Stimulated activated naive CD8-positive, alpha-beta T cell treated with anti-CD3 and anti-CD28 coated beads, Interleukin-15, Interleukin-2, amounts not matched to agents 100 ng/mL and 50 ng/mL, for 24 hours (primary cell): ENCODE measurements around the gene SERPINA9.
"Not testable (repeated sequence)": the region's sequence is repeated elsewhere in the genome, so short reads cannot be mapped to it uniquely, and the experiment has no call there.

Experiments
- H3K27ac Mint-ChIP-seq: one replicate; pipeline ENCODE4 v1.8.0; 2021; ENCODE audit warnings: mild to moderate bottlenecking, mixed read lengths
- H3K27me3 Mint-ChIP-seq: one replicate; pipeline ENCODE4 v1.8.0; 2021; ENCODE audit warnings: mixed read lengths
- H3K36me3 Mint-ChIP-seq: one replicate; pipeline ENCODE4 v1.8.0; 2021; ENCODE audit warnings: low read depth, mixed read lengths
- H3K4me1 Mint-ChIP-seq: one replicate; pipeline ENCODE4 v1.8.0; 2021; ENCODE audit warnings: low read depth, mixed read lengths
- H3K4me3 Mint-ChIP-seq: one replicate; pipeline ENCODE4 v1.8.0; 2021; ENCODE audit warnings: mild to moderate bottlenecking, mixed read lengths
- H3K9me3 Mint-ChIP-seq: one replicate; pipeline ENCODE4 v1.8.0; 2021; ENCODE audit warnings: mixed read lengths

The SERPINA9 gene

DNA sequence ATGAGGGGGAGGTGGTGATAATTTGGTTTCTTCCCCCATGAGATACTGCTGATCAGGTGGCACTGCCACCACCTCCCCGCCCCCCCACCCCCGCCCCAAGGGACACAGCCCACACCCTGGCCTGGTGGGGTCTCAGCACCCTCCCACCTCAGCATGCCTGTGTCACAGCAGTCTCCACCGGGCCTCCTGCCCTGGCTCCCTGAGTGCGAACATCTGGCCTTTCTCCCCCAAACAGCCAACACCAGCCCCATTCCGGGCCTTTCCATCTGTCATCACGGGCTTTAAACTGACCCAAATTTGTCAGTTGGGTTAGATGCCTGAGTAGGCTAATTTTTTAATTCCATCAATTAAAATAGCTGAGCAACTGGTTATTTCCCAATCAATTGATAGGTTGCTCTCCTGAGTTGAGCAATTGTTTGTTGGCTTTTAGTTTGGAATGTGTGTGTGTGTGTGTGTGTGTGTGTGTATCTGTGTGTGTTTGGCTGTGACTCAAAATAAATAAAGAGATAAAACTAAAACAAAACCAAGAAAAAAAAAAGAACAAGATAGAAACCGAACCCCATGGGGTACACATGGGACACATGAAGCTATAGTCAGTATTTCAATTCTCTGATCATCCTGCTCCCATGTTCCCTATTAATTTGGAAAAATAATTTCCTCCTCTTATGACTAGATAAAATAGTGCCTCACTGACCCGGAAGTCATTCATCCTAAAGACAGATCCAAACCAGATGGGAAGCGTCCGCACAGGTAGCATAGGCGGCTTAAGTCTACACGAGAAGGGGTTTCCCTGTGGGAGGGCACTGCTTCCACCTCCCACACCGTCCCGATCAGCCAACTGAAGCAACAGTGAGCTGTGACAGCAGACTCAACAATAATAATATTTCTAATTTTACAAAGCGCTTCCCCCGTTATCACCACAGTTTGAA, 25.9 kb upstream of the SERPINA9 start:
- Mint-ChIP-seq H3K9me3 (no peaks in the 10 kb centered on the region), H3K27ac (no peak overlapping the region), H3K4me1 (no peaks in the 10 kb centered on the region), H3K36me3 (no peaks in the 10 kb centered on the region), H3K27me3 (peaks cover 6% of the 10 kb centered on the region), H3K4me3 (no peak overlapping the region)

- H3K9me3 Mint-ChIP-seq = no peaks in the 10 kb centered on the region
- no peak overlapping the region for H3K27ac Mint-ChIP-seq
- H3K36me3 Mint-ChIP-seq = no peaks in the 10 kb centered on the region
- H3K4me1 Mint-ChIP-seq = no peaks in the 10 kb centered on the region
- peaks cover 8% of the 10 kb centered on the region for H3K27me3 Mint-ChIP-seq
- no peak overlapping the region for H3K4me3 Mint-ChIP-seq
Measured at GRCh38 chr14:94500264-94500663, 24.3 kb upstream of the SERPINA9 start.

DNA sequence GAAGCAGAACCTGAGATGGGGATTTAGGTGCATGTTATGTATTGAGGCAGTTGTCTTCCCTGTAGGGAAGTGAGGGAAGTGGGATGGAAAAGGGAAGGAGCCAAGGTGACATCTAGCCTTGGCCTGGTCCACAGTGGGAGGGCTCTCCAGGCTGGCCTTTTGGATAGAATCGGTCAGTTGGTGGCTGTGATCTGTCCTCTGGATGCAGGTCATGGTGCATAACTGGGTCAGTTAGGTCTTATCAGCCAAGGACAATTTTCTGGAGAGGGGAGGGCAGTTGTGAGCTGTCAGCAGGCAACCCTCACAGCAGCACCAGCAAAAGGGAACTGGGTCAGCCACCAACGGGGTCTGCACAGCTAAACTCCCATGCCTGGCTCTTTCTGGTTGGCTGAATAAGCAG, 23.7 kb upstream of the SERPINA9 start:
- Mint-ChIP-seq H3K36me3 (no peaks in the 10 kb centered on the region), H3K4me1 (no peaks in the 10 kb centered on the region), H3K9me3 (no peaks in the 10 kb centered on the region), H3K4me3 (no peak overlapping the region), H3K27ac (no peak overlapping the region), H3K27me3 (peaks cover 4% of the 10 kb centered on the region)

DNA sequence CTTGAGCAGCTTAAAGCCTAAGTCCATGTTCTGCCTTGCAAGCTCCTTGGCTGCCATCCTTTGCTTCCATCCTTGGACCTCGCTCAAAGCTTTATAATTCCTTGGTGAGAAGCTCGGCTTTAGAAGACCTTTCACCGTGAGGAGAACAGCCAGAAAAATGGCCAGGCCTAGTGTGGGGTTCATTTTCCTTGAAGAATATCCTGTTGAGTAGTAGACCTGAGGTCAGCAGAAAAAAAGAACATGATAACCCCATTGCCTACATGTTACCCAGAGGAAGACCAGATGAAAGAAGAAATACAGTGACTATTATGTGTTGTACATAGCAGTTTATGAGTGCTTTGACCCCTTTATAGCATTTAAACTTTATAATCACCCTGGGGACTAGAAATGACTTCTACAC, 22.2 kb upstream of the SERPINA9 start:
- Mint-ChIP-seq H3K9me3 (no peaks in the 10 kb centered on the region), H3K36me3 (no peaks in the 10 kb centered on the region), H3K27me3 (peaks cover 4% of the 10 kb centered on the region), H3K27ac (no peak overlapping the region), H3K4me3 (no peak overlapping the region), H3K4me1 (no peaks in the 10 kb centered on the region)

DNA sequence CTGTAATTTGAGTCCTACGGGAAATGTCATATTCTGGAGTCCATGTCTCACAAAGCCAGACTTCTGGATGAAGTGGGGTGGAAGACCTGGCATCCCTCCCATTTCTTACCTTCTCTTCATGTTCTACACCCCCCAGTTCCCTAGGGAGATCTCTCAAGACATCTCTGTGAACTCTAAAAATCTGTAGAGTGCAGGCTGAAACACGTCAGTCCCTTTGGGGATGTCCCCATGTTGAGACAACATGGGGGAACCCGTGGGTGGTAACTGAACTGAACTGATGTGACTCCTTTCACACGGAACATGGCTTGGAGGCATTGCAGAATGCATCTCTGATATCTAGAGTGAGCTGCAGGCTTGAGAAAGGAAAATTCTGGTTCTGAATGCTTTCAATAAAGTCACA, 18.1 kb upstream of the SERPINA9 start:
- Mint-ChIP-seq H3K27me3 (peaks cover 4% of the 10 kb centered on the region), H3K27ac (no peak overlapping the region), H3K36me3 (no peaks in the 10 kb centered on the region), H3K9me3 (no peaks in the 10 kb centered on the region), H3K4me3 (no peak overlapping the region), H3K4me1 (no peaks in the 10 kb centered on the region)

- Mint-ChIP-seq H3K4me1 (no peaks in the 10 kb centered on the region), H3K27ac (no peak overlapping the region), H3K27me3 (peaks cover 10% of the 10 kb centered on the region), H3K4me3 (no peak overlapping the region), H3K36me3 (no peaks in the 10 kb centered on the region), H3K9me3 (no peaks in the 10 kb centered on the region)
Measured at GRCh38 chr14:94491511-94491910, 15.5 kb upstream of the SERPINA9 start.

DNA sequence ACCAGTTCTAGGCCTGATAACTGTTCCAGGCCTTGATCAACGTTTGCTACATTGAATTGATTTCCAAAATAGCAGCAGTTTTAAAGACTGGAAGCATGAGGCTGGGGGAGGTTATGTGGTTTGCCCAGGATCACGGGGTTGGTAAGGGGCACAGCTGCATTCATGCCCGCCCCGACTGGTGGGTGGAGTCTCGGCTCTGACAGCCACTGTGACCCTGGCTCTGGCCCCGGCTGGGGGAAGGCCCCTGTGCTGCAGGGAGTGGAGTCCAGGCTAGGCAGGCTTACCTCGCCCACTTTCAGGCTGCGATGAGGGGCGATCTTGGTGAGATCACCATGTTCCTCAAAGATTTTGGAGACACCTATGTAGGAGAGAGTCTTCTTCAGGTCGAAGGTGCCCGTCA, 13.3 kb upstream of the SERPINA9 start:
- Mint-ChIP-seq H3K4me1 (no peaks in the 10 kb centered on the region), H3K27ac (no peak overlapping the region), H3K9me3 (no peaks in the 10 kb centered on the region)

DNA sequence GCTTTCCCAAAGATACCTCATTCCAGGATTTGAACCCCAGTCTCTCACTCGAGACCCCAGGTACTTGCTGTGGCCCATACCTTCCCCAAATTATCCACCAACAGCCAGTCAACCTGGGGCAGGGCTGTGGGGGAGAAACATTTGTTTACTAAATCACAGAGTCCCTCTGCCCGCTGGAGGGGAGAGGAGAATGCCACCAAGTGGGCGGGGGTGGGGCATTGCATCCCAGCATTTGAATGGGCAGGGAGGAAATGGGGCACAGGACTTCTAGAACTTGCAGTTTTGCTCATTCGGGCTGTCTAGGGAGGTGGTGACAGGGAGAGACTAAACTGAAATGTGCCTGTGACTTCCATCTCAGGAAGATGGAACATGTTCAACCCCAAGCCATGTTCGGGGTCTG, 10.9 kb upstream of the SERPINA9 start:
- H3K27ac Mint-ChIP-seq = no peak overlapping the region
- no peaks in the 10 kb centered on the region for H3K36me3 Mint-ChIP-seq
- H3K4me3 Mint-ChIP-seq = no peak overlapping the region
- no peaks in the 10 kb centered on the region for H3K4me1 Mint-ChIP-seq
- no peaks in the 10 kb centered on the region for H3K9me3 Mint-ChIP-seq
- peaks cover 18% of the 10 kb centered on the region for H3K27me3 Mint-ChIP-seq

More for the DNA sequence above, 13.3 kb upstream of the SERPINA9 start:
- Mint-ChIP-seq H3K4me3 (no peak overlapping the region), H3K36me3 (no peaks in the 10 kb centered on the region), H3K27me3 (peaks cover 18% of the 10 kb centered on the region)

DNA sequence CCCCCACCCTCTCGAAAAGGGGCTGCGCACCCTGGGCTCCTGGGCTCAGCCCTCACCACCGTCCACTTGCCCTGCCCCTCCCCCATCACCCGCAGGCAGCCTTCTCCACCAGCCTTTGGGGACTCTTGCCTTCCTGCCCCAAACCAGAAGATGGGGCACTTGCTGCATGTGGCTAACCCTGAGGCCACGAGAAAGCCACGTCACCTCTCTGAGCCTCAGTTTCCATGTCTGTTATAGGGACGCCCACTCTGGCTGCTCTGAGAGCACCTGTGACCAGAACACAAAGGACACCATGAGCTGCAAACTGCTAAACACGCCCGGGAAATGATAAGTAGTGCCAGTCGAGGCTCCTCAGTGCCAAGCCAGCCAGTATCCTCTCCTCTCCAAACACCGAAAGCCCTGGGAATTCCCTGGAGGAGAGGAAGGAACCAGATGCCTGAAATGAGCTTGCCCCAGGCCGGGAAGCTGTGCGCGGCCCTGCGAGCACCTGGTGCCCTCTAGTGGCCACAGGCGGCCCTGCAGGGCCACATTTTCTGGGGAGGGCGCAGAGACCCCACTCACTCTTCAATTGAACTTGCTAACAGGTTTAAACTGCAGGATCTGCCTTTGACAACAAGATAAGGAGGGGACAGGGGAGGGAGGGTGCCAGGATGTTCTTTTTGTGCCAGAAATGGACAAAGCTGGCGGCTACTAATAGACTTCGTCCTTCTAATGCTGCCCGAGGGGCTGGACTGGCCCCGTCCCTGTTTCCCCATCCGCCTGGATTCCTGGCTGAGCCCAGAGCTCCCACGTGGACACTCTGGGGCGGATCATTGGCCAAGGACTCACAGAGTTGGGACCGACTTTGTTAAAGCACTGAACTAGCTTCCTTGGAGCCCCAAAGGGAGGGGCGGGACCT, 10.2 kb upstream of the SERPINA9 start:
- H3K36me3 Mint-ChIP-seq = no peaks in the 10 kb centered on the region
- H3K9me3 Mint-ChIP-seq = no peaks in the 10 kb centered on the region
- peaks cover 18% of the 10 kb centered on the region for H3K27me3 Mint-ChIP-seq
- H3K4me1 Mint-ChIP-seq = no peaks in the 10 kb centered on the region
- no peak overlapping the region for H3K27ac Mint-ChIP-seq
- no peak overlapping the region for H3K4me3 Mint-ChIP-seq

GRCh38 chr14:94484481-94484880, 8.5 kb upstream of the SERPINA9 start:
- H3K27me3 Mint-ChIP-seq = peaks cover 18% of the 10 kb centered on the region
- no peak overlapping the region for H3K4me3 Mint-ChIP-seq
- H3K36me3 Mint-ChIP-seq = no peaks in the 10 kb centered on the region
- no peaks in the 10 kb centered on the region for H3K9me3 Mint-ChIP-seq
- H3K27ac Mint-ChIP-seq = no peak overlapping the region
- no peaks in the 10 kb centered on the region for H3K4me1 Mint-ChIP-seq

- Mint-ChIP-seq H3K36me3 (no peaks in the 10 kb centered on the region), H3K27ac (no peak overlapping the region), H3K27me3 (peaks cover 18% of the 10 kb centered on the region), H3K4me3 (no peak overlapping the region), H3K9me3 (peaks cover 3% of the 10 kb centered on the region), H3K4me1 (no peaks in the 10 kb centered on the region)
Measured at GRCh38 chr14:94483729-94484275, 7.8 kb upstream of the SERPINA9 start.

GRCh38 chr14:94483071-94483451, 7.1 kb upstream of the SERPINA9 start:
- no peaks in the 10 kb centered on the region for H3K4me1 Mint-ChIP-seq
- no peaks in the 10 kb centered on the region for H3K36me3 Mint-ChIP-seq
- no peak overlapping the region for H3K4me3 Mint-ChIP-seq
- H3K27me3 Mint-ChIP-seq = peaks cover 18% of the 10 kb centered on the region
- H3K27ac Mint-ChIP-seq = no peak overlapping the region
- H3K9me3 Mint-ChIP-seq = peaks cover 9% of the 10 kb centered on the region

- not testable (repeated sequence) for H3K36me3 Mint-ChIP-seq, H3K4me3 Mint-ChIP-seq, H3K27ac Mint-ChIP-seq, H3K9me3 Mint-ChIP-seq, H3K4me1 Mint-ChIP-seq
- H3K27me3 Mint-ChIP-seq = peaks cover 18% of the 10 kb centered on the region
Measured at GRCh38 chr14:94482132-94483070, 6.4 kb upstream of the SERPINA9 start.

DNA sequence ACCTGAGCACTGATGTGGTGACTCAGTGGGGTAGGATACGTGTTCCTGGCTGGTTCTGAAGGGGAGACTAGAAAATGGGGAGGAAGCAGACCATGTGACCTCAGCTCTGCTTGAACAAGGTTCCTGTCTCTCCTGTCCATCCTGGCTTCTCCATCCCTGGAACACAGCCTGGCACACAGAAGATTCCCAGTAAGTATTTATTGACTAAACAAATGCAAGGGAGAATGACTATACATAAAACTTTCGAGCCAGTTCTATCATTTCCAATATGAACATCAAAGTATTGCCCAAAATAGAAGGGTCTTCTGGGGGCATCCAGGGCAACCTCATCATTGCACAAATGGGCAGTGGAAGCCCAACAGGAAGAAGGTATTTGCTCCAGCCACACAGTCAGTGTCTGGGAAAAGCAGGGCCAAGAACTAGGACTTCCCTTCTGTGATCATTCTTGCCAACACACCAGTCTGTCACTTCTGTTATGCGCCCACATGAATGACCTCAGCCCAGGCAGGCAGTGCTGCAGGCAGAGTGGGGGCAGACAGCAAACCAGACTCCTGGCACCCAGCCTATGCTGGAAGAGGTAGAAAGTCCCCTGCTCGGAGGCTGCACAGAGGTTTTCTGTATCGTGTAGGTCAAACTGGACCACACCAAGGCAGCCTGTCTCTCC, 5.6 kb upstream of the SERPINA9 start:
- Mint-ChIP-seq H3K36me3 (no peaks in the 10 kb centered on the region), H3K4me1 (no peaks in the 10 kb centered on the region), H3K9me3 (peaks cover 9% of the 10 kb centered on the region), H3K4me3 (no peak overlapping the region), H3K27me3 (peaks cover 11% of the 10 kb centered on the region), H3K27ac (no peak overlapping the region)
